OCI-LY1 (cell line): ENCODE results near the gene IMPA2.

Source experiments
- CTCF ChIP-seq: fragments of 200-600 bp; sonication (generic), shearing (Covaris generic); IDR thresholded peaks from 2 replicates; pipeline ENCODE4 v1.5.1; 2017; ENCODE audit warnings: mild to moderate bottlenecking, antibody characterized with exemption, low read length, moderate library complexity, mixed read lengths
- EZH2 ChIP-seq: fragments of 200-600 bp; sonication (generic), shearing (Covaris generic); IDR thresholded peaks from 2 replicates; pipeline ENCODE4 v1.8.0; 2017; ENCODE audit warnings: borderline replicate concordance, mixed run types, mild to moderate bottlenecking, antibody characterized with exemption, low read length, moderate library complexity, mixed read lengths

GRCh38 chr18:11989966-11990380, 8.7 kb downstream of the IMPA2 start:
- TF ChIP-seq CTCF (no peak), EZH2 (no peak)
